ENCODE results near the gene COPS7A.
"Not testable (repeated sequence)": the region's sequence is repeated elsewhere in the genome, so short reads cannot be mapped to it uniquely, and the experiment has no call there.

COPS7A gene

DNA sequence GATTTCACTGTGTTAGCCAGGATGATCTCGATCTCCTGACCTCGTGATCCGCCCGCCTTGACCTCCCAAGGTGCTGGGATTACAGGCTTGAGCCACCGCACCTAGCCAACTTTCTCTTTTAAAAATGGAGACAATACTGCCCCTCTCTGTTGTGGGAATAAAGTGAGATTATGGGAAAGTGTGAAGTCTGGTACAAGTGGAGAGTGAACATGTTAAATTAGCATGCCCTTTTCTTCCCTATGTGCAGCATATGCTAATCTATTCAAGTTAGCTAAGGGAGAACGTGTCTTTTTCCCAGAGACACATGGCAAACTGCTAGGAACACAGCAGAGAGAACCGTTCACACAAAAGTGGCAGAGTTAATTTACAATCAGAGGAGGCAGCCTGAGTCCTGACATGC, 1.5 kb downstream of the COPS7A start:
- Histone ChIP-seq H3K27me3 (ENCODE audit: insufficient read depth, insufficient read length) (no peaks in the 10 kb centered on the region), H3K9ac (ENCODE audit: insufficient read length, low read depth) (peak overlapping the region; percentile 1), H3K4me3 (ENCODE audit: insufficient read length, low read depth) (no peak overlapping the region), H3K4me1 (ENCODE audit: insufficient read depth, insufficient read length) (peaks cover 2% of the 10 kb centered on the region), H3K9me3 (ENCODE audit: insufficient read depth, low read length) (no peaks in the 10 kb centered on the region), H3K36me3 (ENCODE audit: insufficient read depth, insufficient read length, low read length) (peaks cover 45% of the 10 kb centered on the region)
- no peak for TF ChIP-seq SUZ12 (IDR thresholded peaks at IDR 0.05; ENCODE audit: extremely low read depth, insufficient read depth, insufficient read length)
- no peak for TF ChIP-seq YY1 (IDR thresholded peaks at IDR 0.05; ENCODE audit: insufficient read depth, insufficient read length)
- no peak for TF ChIP-seq ZNF274 (IDR thresholded peaks at IDR 0.05; ENCODE audit: low read depth, low read length)
- no peak for DNase-seq (ENCODE audit: low read depth, low spot score)

DNA sequence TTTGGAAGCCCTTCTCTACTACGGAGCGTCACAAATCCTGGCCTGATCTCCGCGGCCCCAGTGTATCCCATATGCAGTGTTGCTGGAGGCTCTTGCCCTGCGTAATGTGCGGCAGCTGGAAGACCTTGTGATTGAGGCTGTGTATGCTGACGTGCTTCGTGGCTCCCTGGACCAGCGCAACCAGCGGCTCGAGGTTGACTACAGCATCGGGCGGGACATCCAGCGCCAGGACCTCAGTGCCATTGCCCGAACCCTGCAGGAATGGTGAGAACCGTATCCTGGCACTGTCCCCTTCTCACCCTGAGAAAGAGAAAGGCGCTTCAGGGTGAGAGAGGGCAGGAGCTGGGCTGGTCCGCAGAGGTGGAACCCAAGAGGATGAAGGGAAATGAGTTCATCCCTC, 5.3 kb downstream of the COPS7A start:
- peak overlapping the region; percentile 4 for H3K9ac ChIP-seq (ENCODE audit: insufficient read length, low read depth)
- H3K4me1 ChIP-seq (ENCODE audit: insufficient read depth, insufficient read length): peaks cover 2% of the 10 kb centered on the region
- no peaks in the 10 kb centered on the region for H3K27me3 ChIP-seq (ENCODE audit: insufficient read depth, insufficient read length)
- H3K9me3 ChIP-seq (ENCODE audit: insufficient read depth, low read length): no peaks in the 10 kb centered on the region
- no peak overlapping the region for H3K4me3 ChIP-seq (ENCODE audit: insufficient read length, low read depth)
- peaks cover 71% of the 10 kb centered on the region for H3K36me3 ChIP-seq (ENCODE audit: insufficient read depth, insufficient read length, low read length)
- DNase-seq (ENCODE audit: low read depth, low spot score): no peak
- TF ChIP-seq SUZ12 (IDR thresholded peaks at IDR 0.05; ENCODE audit: extremely low read depth, insufficient read depth, insufficient read length) (no peak), ZNF274 (IDR thresholded peaks at IDR 0.05; ENCODE audit: low read depth, low read length) (no peak), YY1 (IDR thresholded peaks at IDR 0.05; ENCODE audit: insufficient read depth, insufficient read length) (no peak)

DNA sequence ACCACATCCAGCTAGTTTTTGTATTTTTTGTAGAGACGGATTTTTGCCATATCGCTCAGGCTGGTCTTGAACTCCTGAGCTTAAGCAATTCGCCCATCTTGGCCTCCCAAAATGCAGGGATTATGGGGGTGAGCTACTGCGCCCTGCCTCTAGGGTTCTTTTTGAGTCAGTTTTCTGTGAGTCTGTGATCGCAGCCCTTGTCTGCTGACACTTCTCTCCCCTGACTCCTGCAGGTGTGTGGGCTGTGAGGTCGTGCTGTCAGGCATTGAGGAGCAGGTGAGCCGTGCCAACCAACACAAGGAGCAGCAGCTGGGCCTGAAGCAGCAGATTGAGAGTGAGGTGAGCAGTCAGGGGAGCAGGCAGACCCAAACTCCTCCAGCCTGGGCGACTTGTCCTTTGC, 6.3 kb downstream of the COPS7A start:
- TF ChIP-seq YY1 (IDR thresholded peaks at IDR 0.05; ENCODE audit: insufficient read depth, insufficient read length) (no peak), SUZ12 (IDR thresholded peaks at IDR 0.05; ENCODE audit: extremely low read depth, insufficient read depth, insufficient read length) (no peak), ZNF274 (IDR thresholded peaks at IDR 0.05; ENCODE audit: low read depth, low read length) (no peak)
- peaks cover 78% of the 10 kb centered on the region for H3K36me3 ChIP-seq (ENCODE audit: insufficient read depth, insufficient read length, low read length)
- no peak overlapping the region for H3K4me3 ChIP-seq (ENCODE audit: insufficient read length, low read depth)
- H3K27me3 ChIP-seq (ENCODE audit: insufficient read depth, insufficient read length): no peaks in the 10 kb centered on the region
- peaks cover 2% of the 10 kb centered on the region for H3K4me1 ChIP-seq (ENCODE audit: insufficient read depth, insufficient read length)
- DNase-seq (ENCODE audit: low read depth, low spot score): no peak
- no peak overlapping the region for H3K9ac ChIP-seq (ENCODE audit: insufficient read length, low read depth)
- H3K9me3 ChIP-seq (ENCODE audit: insufficient read depth, low read length): no peaks in the 10 kb centered on the region

DNA sequence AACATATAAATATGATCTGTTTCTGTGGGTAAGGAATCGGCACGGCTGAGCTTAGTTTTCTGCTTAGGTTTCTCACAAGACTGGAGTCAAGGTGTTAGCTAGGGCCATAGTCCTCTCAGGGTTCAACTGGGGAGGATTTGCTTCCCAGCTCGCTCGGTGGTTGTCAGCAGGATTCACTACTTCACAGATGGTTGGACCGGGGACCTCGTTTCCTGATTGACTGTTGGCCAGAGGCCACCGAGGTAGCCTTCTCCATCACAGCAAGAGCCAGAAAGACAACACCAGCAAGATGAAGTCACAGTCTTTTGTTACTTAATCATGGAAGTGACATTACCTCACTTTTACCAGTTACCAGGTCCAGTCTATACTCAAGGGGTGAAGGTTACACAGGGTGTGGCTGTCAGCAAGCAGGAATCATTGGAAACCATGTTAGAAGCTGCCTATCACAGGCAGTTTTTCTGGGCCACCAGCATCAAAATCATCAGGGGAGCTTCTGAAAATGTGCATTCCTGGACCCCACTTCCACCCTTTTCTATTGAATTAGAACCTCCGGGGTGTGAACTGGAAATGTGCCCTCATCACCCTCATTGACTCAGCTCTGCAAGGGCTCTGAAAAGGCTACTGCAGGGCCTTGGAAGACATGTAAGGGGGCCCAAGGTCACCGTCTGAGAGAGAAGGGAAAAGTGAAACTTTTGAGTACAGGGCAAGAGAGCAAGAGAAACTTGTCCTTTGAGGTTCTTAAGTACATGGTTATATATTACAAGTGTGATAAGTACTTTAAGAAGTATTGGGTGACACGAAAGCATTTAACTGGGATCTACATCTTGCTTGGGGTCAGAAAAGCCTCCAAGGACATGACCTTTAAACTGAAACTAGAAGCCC, 10.9 kb downstream of the COPS7A start:
- no peaks in the 10 kb centered on the region for H3K27me3 ChIP-seq (ENCODE audit: insufficient read depth, insufficient read length)
- TF ChIP-seq YY1 (IDR thresholded peaks at IDR 0.05; ENCODE audit: insufficient read depth, insufficient read length) (no peak), ZNF274 (IDR thresholded peaks at IDR 0.05; ENCODE audit: low read depth, low read length) (no peak), SUZ12 (IDR thresholded peaks at IDR 0.05; ENCODE audit: extremely low read depth, insufficient read depth, insufficient read length) (no peak)
- H3K9ac ChIP-seq (ENCODE audit: insufficient read length, low read depth): no peak overlapping the region
- no peak overlapping the region for H3K4me3 ChIP-seq (ENCODE audit: insufficient read length, low read depth)
- no peaks in the 10 kb centered on the region for H3K4me1 ChIP-seq (ENCODE audit: insufficient read depth, insufficient read length)
- H3K36me3 ChIP-seq (ENCODE audit: insufficient read depth, insufficient read length, low read length): peaks cover 39% of the 10 kb centered on the region
- no peaks in the 10 kb centered on the region for H3K9me3 ChIP-seq (ENCODE audit: insufficient read depth, low read length)
- no peak for DNase-seq (ENCODE audit: low read depth, low spot score)

DNA sequence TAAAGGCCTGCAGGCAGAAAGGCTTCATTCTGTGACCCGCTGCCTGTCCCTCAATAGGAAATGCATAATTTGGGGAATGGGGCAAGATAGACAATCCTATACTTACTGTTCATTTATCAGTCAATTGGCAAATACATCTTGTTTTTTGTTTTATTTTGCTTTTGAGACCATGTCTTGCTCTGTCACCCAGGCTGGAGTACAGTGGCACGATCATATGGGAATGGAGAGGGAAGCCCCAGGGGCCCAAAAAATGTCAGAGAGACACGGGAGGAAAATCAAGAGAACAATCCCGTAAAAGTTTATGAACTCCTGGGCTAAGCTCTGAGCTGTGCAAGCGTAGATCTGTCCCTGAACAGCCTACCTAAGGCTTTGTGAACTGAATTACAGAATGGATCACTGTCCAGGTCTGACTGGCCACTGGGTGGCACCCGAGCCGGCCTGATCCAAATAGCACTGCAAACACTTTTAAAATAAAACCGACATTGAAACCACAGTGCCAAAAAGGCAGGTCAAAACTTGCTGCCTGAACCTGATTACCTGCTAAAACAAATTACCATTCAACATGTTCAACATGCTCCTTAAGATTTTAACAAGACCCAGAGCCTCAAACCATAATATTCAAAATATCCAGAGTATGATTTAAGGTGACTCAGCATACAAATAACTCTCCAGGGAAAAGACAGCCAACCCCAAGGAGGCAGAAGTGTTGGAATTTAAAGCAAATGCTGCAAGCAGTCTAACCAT, 11.8 kb downstream of the COPS7A start:
- H3K27me3 ChIP-seq (ENCODE audit: insufficient read depth, insufficient read length): no peaks in the 10 kb centered on the region
- H3K9ac ChIP-seq (ENCODE audit: insufficient read length, low read depth): peak overlapping the region; percentile 13
- TF ChIP-seq YY1 (IDR thresholded peaks at IDR 0.05; ENCODE audit: insufficient read depth, insufficient read length) (no peak), ZNF274 (IDR thresholded peaks at IDR 0.05; ENCODE audit: low read depth, low read length) (no peak), SUZ12 (IDR thresholded peaks at IDR 0.05; ENCODE audit: extremely low read depth, insufficient read depth, insufficient read length) (no peak)
- no peaks in the 10 kb centered on the region for H3K4me1 ChIP-seq (ENCODE audit: insufficient read depth, insufficient read length)
- H3K4me3 ChIP-seq (ENCODE audit: insufficient read length, low read depth): no peak overlapping the region
- peak; percentile 52 for DNase-seq (ENCODE audit: low read depth, low spot score)
- H3K36me3 ChIP-seq (ENCODE audit: insufficient read depth, insufficient read length, low read length): peaks cover 31% of the 10 kb centered on the region
- no peaks in the 10 kb centered on the region for H3K9me3 ChIP-seq (ENCODE audit: insufficient read depth, low read length)

DNA sequence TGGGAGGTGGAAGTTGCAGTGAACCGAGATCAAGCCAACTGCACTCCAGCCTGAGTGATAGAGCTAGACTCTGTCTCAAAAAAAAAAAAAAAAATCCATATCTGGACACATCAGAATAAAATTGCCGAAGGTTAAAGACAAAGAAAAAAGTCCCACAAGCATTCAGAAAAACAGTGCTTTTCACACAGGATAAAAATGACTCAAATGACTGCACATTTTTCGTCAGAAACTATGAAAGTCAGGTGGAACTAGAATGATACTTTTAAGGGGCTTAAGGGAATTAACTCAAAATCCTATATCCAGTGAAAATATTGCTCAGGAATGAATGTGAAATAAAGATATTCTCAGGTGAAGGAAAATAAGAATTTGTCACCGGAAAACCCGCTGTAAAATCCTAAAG, 12.9 kb downstream of the COPS7A start:
- Histone ChIP-seq H3K9ac (ENCODE audit: insufficient read length, low read depth) (no peak overlapping the region), H3K4me1 (ENCODE audit: insufficient read depth, insufficient read length) (no peaks in the 10 kb centered on the region), H3K27me3 (ENCODE audit: insufficient read depth, insufficient read length) (no peaks in the 10 kb centered on the region), H3K36me3 (ENCODE audit: insufficient read depth, insufficient read length, low read length) (peaks cover 19% of the 10 kb centered on the region), H3K9me3 (ENCODE audit: insufficient read depth, low read length) (no peaks in the 10 kb centered on the region), H3K4me3 (ENCODE audit: insufficient read length, low read depth) (no peak overlapping the region)
- DNase-seq (ENCODE audit: low read depth, low spot score): no peak
- TF ChIP-seq SUZ12 (IDR thresholded peaks at IDR 0.05; ENCODE audit: extremely low read depth, insufficient read depth, insufficient read length) (no peak), ZNF274 (IDR thresholded peaks at IDR 0.05; ENCODE audit: low read depth, low read length) (no peak), YY1 (IDR thresholded peaks at IDR 0.05; ENCODE audit: insufficient read depth, insufficient read length) (no peak)

DNA sequence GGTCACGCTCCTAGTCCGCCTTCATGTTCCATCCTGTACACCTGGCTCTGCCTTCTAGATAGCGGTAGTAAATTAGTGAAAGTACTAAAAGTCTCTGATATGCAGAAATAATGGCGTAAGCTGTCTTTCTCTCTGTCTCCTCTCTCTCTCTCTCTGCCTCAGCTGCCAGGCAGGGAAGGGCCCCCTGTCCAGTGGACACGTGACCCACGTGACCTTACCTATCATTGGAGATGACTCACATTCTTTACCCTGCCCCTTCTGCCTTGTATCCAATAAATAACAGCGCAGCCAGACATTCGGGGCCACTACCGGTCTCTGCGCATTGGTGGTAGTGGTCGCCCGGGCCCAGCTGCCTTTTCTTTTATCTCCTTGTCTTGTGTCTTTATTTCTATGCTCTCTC, 18.2 kb downstream of the COPS7A start:
- DNase-seq (ENCODE audit: low read depth, low spot score); H3K27me3 ChIP-seq (ENCODE audit: insufficient read depth, insufficient read length); H3K9me3 ChIP-seq (ENCODE audit: insufficient read depth, low read length); H3K9ac ChIP-seq (ENCODE audit: insufficient read length, low read depth); H3K4me3 ChIP-seq (ENCODE audit: insufficient read length, low read depth): not testable (repeated sequence)
- Histone ChIP-seq H3K36me3 (ENCODE audit: insufficient read depth, insufficient read length, low read length) (peaks cover 20% of the 10 kb centered on the region), H3K4me1 (ENCODE audit: insufficient read depth, insufficient read length) (peaks cover 12% of the 10 kb centered on the region)
